Measurements from ENCODE around the gene TIPRL.
"Not testable (repeated sequence)": the region's sequence is repeated elsewhere in the genome, so short reads cannot be mapped to it uniquely, and the experiment has no call there.

Gene TIPRL

GRCh38 chr1:168178638-168179437 is at the start of gene TIPRL:
TSS of gene TIPRL (plus strand) at chr1:168178962. CDS start at chr1:168179078, 116 bp downstream.
- peak; percentile 83 for DNase-seq (ENCODE audit: low read depth in 2 of 2)

GRCh38 chr1:168129933-168130332 is 48.8 kb upstream of the TIPRL start:
- no peak for DNase-seq (ENCODE audit: low read depth in 2 of 2)

- DNase-seq (ENCODE audit: low read depth in 2 of 2) = no peak
These were observed 44.6 kb upstream of the TIPRL start for GRCh38 chr1:168134132-168134531.

GRCh38 chr1:168134642-168135041 is 44.1 kb upstream of the TIPRL start:
- no peak for DNase-seq (ENCODE audit: low read depth in 2 of 2)

GRCh38 chr1:168135116-168135920 is 43.4 kb upstream of the TIPRL start:
- DNase-seq (ENCODE audit: low read depth in 2 of 2) = no peak

- DNase-seq (ENCODE audit: low read depth in 2 of 2) = no peak
These were observed 42.6 kb upstream of the TIPRL start for GRCh38 chr1:168135921-168136708.

GRCh38 chr1:168136709-168137514 is 41.9 kb upstream of the TIPRL start, which contains the start of gene GPR161:
TSS of gene GPR161 (minus strand) at chr1:168136930. CDS start at chr1:168104850, 32,080 bp downstream.
- no peak for DNase-seq (ENCODE audit: low read depth in 2 of 2)

- DNase-seq (ENCODE audit: low read depth in 2 of 2) = no peak
These were observed 41.3 kb upstream of the TIPRL start for GRCh38 chr1:168137515-168137821.

- no peak for DNase-seq (ENCODE audit: low read depth in 2 of 2)
These were observed 40.6 kb upstream of the TIPRL start for GRCh38 chr1:168138134-168138533.

- no peak for DNase-seq (ENCODE audit: low read depth in 2 of 2)
These were observed 39.7 kb upstream of the TIPRL start for GRCh38 chr1:168139070-168139469.

GRCh38 chr1:168141871-168142385 is 36.8 kb upstream of the TIPRL start:
- no peak for DNase-seq (ENCODE audit: low read depth in 2 of 2)

GRCh38 chr1:168145184-168146159 is 33.3 kb upstream of the TIPRL start:
- peak; percentile 71 to 84 for DNase-seq (ENCODE audit: low read depth in 2 of 2)

GRCh38 chr1:168146160-168146539 is 32.6 kb upstream of the TIPRL start:
- DNase-seq (ENCODE audit: low read depth in 2 of 2) = no peak

GRCh38 chr1:168146626-168147025 is 32.1 kb upstream of the TIPRL start:
- DNase-seq (ENCODE audit: low read depth in 2 of 2) = no peak

- no peak for DNase-seq (ENCODE audit: low read depth in 2 of 2)
These were observed 29.8 kb upstream of the TIPRL start for GRCh38 chr1:168148916-168149315.

- DNase-seq (ENCODE audit: low read depth in 2 of 2) = no peak
These were observed 28.5 kb upstream of the TIPRL start for GRCh38 chr1:168150283-168150682.

GRCh38 chr1:168151935-168152334 is 26.8 kb upstream of the TIPRL start:
- DNase-seq (ENCODE audit: low read depth in 2 of 2) = no peak

GRCh38 chr1:168154707-168155106 is 24.1 kb upstream of the TIPRL start:
- DNase-seq (ENCODE audit: low read depth in 2 of 2) = not testable (repeated sequence)

- DNase-seq (ENCODE audit: low read depth in 2 of 2) = no peak
These were observed 22.9 kb upstream of the TIPRL start for GRCh38 chr1:168155910-168156309.

GRCh38 chr1:168157638-168158037 is 21.1 kb upstream of the TIPRL start:
- DNase-seq (ENCODE audit: low read depth in 2 of 2) = no peak

All from stimulated activated CD8-positive, alpha-beta memory T cell treated with anti-CD3 and anti-CD28 coated beads, Interleukin-7, amount 100 ng/mL, for 1 hour (primary cell).